Liver (tissue), 9 donors: ENCODE results near the gene TERT. TPM values are rescaled to one million over a fixed set of nuclear protein-coding genes. Genes with fewer than 3 reads are reported as not detected.

Source experiments
- DNase-seq: peaks from one replicate; pipeline ENCODE4 v3.0.0-alpha.2; 2017; ENCODE audit warnings: low spot score
- H3K27ac ChIP-seq, 2 donors: one replicate each; pipeline ENCODE4 v1.7.0; 2013; ENCODE audit warnings: inconsistent platforms in 2 of 2, low read length in 2 of 2, control low read depth in 1 of 2, low read depth in 1 of 2, mild to moderate bottlenecking in 1 of 2
- H3K27me3 ChIP-seq, 4 donors: one replicate each; pipeline versions ENCODE4 v1.6.1 to v1.7.0; 2013; ENCODE audit warnings: low read length in 3 of 4, inconsistent platforms in 1 of 4, mild to moderate bottlenecking in 1 of 4, moderate library complexity in 1 of 4; ENCODE audit not compliant: control insufficient read depth in 4 of 4, insufficient read depth in 4 of 4
- H3K36me3 ChIP-seq, 4 donors: one replicate each; pipeline versions ENCODE4 v1.6.1 to v1.7.0; 2013; ENCODE audit warnings: low read length in 3 of 4, mild to moderate bottlenecking in 3 of 4, low read depth in 1 of 4, moderate library complexity in 1 of 4; ENCODE audit not compliant: control insufficient read depth in 4 of 4, insufficient read depth in 3 of 4
- H3K4me1 ChIP-seq, 4 donors: one replicate each; pipeline versions ENCODE4 v1.6.1 to v1.7.0; 2013; ENCODE audit warnings: low read length in 3 of 4, mild to moderate bottlenecking in 3 of 4, moderate library complexity in 1 of 4; ENCODE audit not compliant: control insufficient read depth in 4 of 4, insufficient read depth in 4 of 4
- H3K4me3 ChIP-seq, 3 donors: one replicate each; pipeline versions ENCODE4 v1.6.1 to v1.7.0; 2013; ENCODE audit warnings: low read length in 3 of 3, control low read depth in 1 of 3, low read depth in 1 of 3, mild to moderate bottlenecking in 1 of 3
- H3K9ac ChIP-seq, 2 donors: one replicate each; pipeline ENCODE4 v1.7.0; 2013; ENCODE audit warnings: low read length in 2 of 2, mild to moderate bottlenecking in 2 of 2, moderate library complexity in 2 of 2, control low read depth in 1 of 2, low read depth in 1 of 2
- H3K9me3 ChIP-seq, 4 donors: one replicate each; pipeline versions ENCODE4 v1.6.1 to v1.7.0; 2013; ENCODE audit warnings: low read length in 3 of 4; ENCODE audit not compliant: control insufficient read depth in 4 of 4
- ATF3 ChIP-seq: IDR thresholded peaks from 2 replicates; pipeline ENCODE4 v1.6.1; 2016; ENCODE audit warnings: antibody characterized with exemption
- EGR1 ChIP-seq, 2 donors: IDR thresholded peaks; 2 replicates each; pipeline ENCODE4 v1.6.1; 2016 to 2018; ENCODE audit warnings: antibody characterized with exemption in 2 of 2, low read depth in 2 of 2
- GABPA ChIP-seq, 2 donors: IDR thresholded peaks in 1 of 2; conservative IDR thresholded peaks in 1 of 2; 2 replicates each; pipeline ENCODE4 v1.6.1; 2016; ENCODE audit warnings: antibody characterized with exemption in 2 of 2, mild to moderate bottlenecking in 1 of 2, moderate library complexity in 1 of 2
- HNF4A ChIP-seq, 2 donors: conservative IDR thresholded peaks; 2 replicates each; pipeline ENCODE4 v1.6.1; 2016; ENCODE audit warnings: antibody characterized with exemption in 2 of 2, mild to moderate bottlenecking in 2 of 2
- HNF4G ChIP-seq: IDR thresholded peaks from 2 replicates; pipeline ENCODE4 v1.6.1; 2016; ENCODE audit warnings: antibody characterized with exemption
- JUND ChIP-seq, 2 donors: IDR thresholded peaks; 2 replicates each; pipeline ENCODE4 v1.6.1; 2016; ENCODE audit warnings: antibody characterized with exemption in 2 of 2
- MAX ChIP-seq: IDR thresholded peaks from 2 replicates; pipeline ENCODE4 v1.6.1; 2016; ENCODE audit warnings: antibody characterized with exemption
- NR2F2 ChIP-seq: IDR thresholded peaks from 2 replicates; pipeline ENCODE4 v1.6.1; 2016; ENCODE audit warnings: antibody characterized with exemption
- RAD21 ChIP-seq, 2 donors: IDR thresholded peaks; 2 replicates each; pipeline ENCODE4 v1.6.1; 2016; ENCODE audit warnings: antibody characterized with exemption in 2 of 2, mild to moderate bottlenecking in 2 of 2
- RXRA ChIP-seq, 2 donors: IDR thresholded peaks; 2 replicates each; pipeline ENCODE4 v1.6.1; 2017 to 2018; ENCODE audit warnings: antibody characterized with exemption in 2 of 2, mild to moderate bottlenecking in 1 of 2
- SP1 ChIP-seq: IDR thresholded peaks from 2 replicates; pipeline ENCODE4 v1.6.1; 2018; ENCODE audit warnings: antibody characterized with exemption, mild to moderate bottlenecking
- TAF1 ChIP-seq: conservative IDR thresholded peaks from 2 replicates; pipeline ENCODE4 v1.6.1; 2016; ENCODE audit warnings: antibody characterized with exemption, mild to moderate bottlenecking
- YY1 ChIP-seq: IDR thresholded peaks from 2 replicates; pipeline ENCODE4 v1.6.1; 2016; ENCODE audit warnings: antibody characterized with exemption, mild to moderate bottlenecking
- WGBS: extraction: QIAGEN DNeasy Blood & Tissue Kit; methylation state at CpG from one replicate; pipeline ENCODE4 v1.1.7; 2013; 5-methylcytosine and 5-hydroxymethylcytosine counted together
- polyA plus RNA-seq, 2 donors: library from polyadenylated mRNA; stranded (reverse) in 1 of 2; unstranded in 1 of 2; fragments of 200-250 nt in 1 of 2; fragments of >200 nt in 1 of 2; fragmentation: Nextera tagmentation in 1 of 2; extraction: Ambion mirVana in 1 of 2; gene quantifications; one replicate each; pipeline versions ENCODE4 v1.2.1 to v1.2.3, GENCODE V29; 2013 to 2015
- total RNA-seq, 2 donors: library from RNA; depleted of rRNA; stranded (reverse); fragments of >200 nt; gene quantifications; one replicate each; pipeline ENCODE4 v1.2.3, GENCODE V29; 2014
- TF ChIP-seq, protein P1 (sequence below): IDR thresholded peaks from 2 replicates; pipeline ENCODE4 v1.6.1; 2016; ENCODE audit warnings: antibody characterized with exemption, mild to moderate bottlenecking
- TF ChIP-seq, protein P2 (sequence below): IDR thresholded peaks from 2 replicates; pipeline ENCODE4 v1.6.1; 2016; ENCODE audit warnings: antibody characterized with exemption
- donor health status: healthy.
- donor health status: healthy.
- donor health status: healthy.
- donor health status: healthy.
- donor health status: healthy.

Gene TERT
- total and polyA plus RNA-seq, 4 donors = 0.14 TPM; not detected in 3

DNA sequence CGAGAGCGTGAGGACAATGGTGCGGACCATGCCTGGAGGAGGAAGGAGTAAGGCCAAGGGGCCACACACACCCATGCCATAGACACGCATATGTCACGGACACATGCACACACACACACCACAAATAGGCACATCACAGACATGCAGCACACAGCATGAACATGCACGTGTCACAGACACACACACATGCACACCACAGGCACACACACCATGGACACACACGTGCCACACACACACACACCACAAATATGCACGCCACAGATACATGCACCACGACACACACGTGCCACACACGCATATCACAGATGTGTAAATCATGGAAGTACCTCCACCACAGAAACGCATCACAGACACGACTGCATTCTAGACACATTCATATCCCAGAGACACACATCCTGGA is 16.7 kb downstream of the TERT start:
- H3K27ac ChIP-seq = no peak overlapping the region
- DNase-seq = no peak
- TF ChIP-seq, protein P1, sequence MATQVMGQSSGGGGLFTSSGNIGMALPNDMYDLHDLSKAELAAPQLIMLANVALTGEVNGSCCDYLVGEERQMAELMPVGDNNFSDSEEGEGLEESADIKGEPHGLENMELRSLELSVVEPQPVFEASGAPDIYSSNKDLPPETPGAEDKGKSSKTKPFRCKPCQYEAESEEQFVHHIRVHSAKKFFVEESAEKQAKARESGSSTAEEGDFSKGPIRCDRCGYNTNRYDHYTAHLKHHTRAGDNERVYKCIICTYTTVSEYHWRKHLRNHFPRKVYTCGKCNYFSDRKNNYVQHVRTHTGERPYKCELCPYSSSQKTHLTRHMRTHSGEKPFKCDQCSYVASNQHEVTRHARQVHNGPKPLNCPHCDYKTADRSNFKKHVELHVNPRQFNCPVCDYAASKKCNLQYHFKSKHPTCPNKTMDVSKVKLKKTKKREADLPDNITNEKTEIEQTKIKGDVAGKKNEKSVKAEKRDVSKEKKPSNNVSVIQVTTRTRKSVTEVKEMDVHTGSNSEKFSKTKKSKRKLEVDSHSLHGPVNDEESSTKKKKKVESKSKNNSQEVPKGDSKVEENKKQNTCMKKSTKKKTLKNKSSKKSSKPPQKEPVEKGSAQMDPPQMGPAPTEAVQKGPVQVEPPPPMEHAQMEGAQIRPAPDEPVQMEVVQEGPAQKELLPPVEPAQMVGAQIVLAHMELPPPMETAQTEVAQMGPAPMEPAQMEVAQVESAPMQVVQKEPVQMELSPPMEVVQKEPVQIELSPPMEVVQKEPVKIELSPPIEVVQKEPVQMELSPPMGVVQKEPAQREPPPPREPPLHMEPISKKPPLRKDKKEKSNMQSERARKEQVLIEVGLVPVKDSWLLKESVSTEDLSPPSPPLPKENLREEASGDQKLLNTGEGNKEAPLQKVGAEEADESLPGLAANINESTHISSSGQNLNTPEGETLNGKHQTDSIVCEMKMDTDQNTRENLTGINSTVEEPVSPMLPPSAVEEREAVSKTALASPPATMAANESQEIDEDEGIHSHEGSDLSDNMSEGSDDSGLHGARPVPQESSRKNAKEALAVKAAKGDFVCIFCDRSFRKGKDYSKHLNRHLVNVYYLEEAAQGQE = no peak
- TF ChIP-seq RAD21 (IDR thresholded peaks at IDR 0.05) = no peak
- TF ChIP-seq, protein P2, sequence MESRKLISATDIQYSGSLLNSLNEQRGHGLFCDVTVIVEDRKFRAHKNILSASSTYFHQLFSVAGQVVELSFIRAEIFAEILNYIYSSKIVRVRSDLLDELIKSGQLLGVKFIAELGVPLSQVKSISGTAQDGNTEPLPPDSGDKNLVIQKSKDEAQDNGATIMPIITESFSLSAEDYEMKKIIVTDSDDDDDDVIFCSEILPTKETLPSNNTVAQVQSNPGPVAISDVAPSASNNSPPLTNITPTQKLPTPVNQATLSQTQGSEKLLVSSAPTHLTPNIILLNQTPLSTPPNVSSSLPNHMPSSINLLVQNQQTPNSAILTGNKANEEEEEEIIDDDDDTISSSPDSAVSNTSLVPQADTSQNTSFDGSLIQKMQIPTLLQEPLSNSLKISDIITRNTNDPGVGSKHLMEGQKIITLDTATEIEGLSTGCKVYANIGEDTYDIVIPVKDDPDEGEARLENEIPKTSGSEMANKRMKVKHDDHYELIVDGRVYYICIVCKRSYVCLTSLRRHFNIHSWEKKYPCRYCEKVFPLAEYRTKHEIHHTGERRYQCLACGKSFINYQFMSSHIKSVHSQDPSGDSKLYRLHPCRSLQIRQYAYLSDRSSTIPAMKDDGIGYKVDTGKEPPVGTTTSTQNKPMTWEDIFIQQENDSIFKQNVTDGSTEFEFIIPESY = no peak
- no peak for TF ChIP-seq MAX
- no peak for TF ChIP-seq GABPA (IDR thresholded peaks at IDR 0.05 in 1 of 2, conservative IDR thresholded peaks at IDR 0.05 in 1 of 2)
- no peak for TF ChIP-seq RXRA (IDR thresholded peaks at IDR 0.05)
- no peak for TF ChIP-seq ATF3
- H3K4me1 ChIP-seq = no peaks in the 10 kb centered on the region
- no peaks in the 10 kb centered on the region for H3K27me3 ChIP-seq
- H3K9ac ChIP-seq = no peak overlapping the region
- WGBS = 94% methylated on average over 13 of the region's 13 CpGs
- H3K9me3 ChIP-seq = peaks cover 0 to 8% (median 0%) of the 10 kb centered on the region in 4 donors
- H3K36me3 ChIP-seq = no peaks in the 10 kb centered on the region
- no peak overlapping the region for H3K4me3 ChIP-seq

GRCh38 chr5:1277781-1278180 is 17.1 kb downstream of the TERT start:
- Histone ChIP-seq H3K9ac (no peak overlapping the region), H3K9me3 (peaks cover 0 to 8% (median 0%) of the 10 kb centered on the region in 4 donors), H3K27ac (no peak overlapping the region), H3K27me3 (no peaks in the 10 kb centered on the region), H3K4me1 (no peaks in the 10 kb centered on the region), H3K4me3 (no peak overlapping the region), H3K36me3 (no peaks in the 10 kb centered on the region)
- 91% methylated on average over 10 of the region's 10 CpGs for WGBS
- TF ChIP-seq EGR1 (IDR thresholded peaks at IDR 0.05; ENCODE audit: low read depth in 2 of 2) (no peak), TAF1 (no peak), ATF3 (no peak), HNF4G (no peak), JUND (IDR thresholded peaks at IDR 0.05) (no peak), SP1 (no peak), YY1 (no peak), HNF4A (conservative IDR thresholded peaks at IDR 0.05) (no peak), RAD21 (IDR thresholded peaks at IDR 0.05) (no peak), NR2F2 (no peak), MAX (no peak), GABPA (IDR thresholded peaks at IDR 0.05 in 1 of 2, conservative IDR thresholded peaks at IDR 0.05 in 1 of 2) (no peak)
- TF ChIP-seq, protein P2 = no peak
- DNase-seq = no peak
